ENCODE data around the gene OPA3. TPM values are rescaled to one million over a fixed set of nuclear protein-coding genes. Genes with fewer than 3 reads are reported as not detected.

The OPA3 gene
- total and polyA plus RNA-seq, 2 experiments from 2014 or later, result 11.5 to 14.5 TPM

DNA sequence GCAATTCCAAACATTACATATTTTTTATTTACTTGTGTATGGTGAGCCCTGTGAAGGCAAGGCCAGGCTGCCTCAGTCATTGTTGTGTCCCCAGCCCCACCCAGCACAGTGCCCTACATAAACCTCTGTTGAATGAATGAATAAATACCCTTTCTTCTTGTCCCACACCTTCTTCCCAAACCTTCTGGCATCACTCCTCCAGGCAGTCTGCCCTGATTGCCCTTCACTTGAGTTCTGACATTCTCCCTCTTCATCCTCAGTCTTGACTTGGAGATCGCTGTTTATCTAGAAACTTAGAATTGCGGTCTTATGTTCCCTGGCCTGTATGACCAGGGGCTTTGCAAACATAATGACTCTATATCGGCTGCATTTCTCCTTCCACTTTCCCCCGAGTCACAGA, 5.2 kb upstream of the OPA3 start (continued):
- TF ChIP-seq, protein P1, sequence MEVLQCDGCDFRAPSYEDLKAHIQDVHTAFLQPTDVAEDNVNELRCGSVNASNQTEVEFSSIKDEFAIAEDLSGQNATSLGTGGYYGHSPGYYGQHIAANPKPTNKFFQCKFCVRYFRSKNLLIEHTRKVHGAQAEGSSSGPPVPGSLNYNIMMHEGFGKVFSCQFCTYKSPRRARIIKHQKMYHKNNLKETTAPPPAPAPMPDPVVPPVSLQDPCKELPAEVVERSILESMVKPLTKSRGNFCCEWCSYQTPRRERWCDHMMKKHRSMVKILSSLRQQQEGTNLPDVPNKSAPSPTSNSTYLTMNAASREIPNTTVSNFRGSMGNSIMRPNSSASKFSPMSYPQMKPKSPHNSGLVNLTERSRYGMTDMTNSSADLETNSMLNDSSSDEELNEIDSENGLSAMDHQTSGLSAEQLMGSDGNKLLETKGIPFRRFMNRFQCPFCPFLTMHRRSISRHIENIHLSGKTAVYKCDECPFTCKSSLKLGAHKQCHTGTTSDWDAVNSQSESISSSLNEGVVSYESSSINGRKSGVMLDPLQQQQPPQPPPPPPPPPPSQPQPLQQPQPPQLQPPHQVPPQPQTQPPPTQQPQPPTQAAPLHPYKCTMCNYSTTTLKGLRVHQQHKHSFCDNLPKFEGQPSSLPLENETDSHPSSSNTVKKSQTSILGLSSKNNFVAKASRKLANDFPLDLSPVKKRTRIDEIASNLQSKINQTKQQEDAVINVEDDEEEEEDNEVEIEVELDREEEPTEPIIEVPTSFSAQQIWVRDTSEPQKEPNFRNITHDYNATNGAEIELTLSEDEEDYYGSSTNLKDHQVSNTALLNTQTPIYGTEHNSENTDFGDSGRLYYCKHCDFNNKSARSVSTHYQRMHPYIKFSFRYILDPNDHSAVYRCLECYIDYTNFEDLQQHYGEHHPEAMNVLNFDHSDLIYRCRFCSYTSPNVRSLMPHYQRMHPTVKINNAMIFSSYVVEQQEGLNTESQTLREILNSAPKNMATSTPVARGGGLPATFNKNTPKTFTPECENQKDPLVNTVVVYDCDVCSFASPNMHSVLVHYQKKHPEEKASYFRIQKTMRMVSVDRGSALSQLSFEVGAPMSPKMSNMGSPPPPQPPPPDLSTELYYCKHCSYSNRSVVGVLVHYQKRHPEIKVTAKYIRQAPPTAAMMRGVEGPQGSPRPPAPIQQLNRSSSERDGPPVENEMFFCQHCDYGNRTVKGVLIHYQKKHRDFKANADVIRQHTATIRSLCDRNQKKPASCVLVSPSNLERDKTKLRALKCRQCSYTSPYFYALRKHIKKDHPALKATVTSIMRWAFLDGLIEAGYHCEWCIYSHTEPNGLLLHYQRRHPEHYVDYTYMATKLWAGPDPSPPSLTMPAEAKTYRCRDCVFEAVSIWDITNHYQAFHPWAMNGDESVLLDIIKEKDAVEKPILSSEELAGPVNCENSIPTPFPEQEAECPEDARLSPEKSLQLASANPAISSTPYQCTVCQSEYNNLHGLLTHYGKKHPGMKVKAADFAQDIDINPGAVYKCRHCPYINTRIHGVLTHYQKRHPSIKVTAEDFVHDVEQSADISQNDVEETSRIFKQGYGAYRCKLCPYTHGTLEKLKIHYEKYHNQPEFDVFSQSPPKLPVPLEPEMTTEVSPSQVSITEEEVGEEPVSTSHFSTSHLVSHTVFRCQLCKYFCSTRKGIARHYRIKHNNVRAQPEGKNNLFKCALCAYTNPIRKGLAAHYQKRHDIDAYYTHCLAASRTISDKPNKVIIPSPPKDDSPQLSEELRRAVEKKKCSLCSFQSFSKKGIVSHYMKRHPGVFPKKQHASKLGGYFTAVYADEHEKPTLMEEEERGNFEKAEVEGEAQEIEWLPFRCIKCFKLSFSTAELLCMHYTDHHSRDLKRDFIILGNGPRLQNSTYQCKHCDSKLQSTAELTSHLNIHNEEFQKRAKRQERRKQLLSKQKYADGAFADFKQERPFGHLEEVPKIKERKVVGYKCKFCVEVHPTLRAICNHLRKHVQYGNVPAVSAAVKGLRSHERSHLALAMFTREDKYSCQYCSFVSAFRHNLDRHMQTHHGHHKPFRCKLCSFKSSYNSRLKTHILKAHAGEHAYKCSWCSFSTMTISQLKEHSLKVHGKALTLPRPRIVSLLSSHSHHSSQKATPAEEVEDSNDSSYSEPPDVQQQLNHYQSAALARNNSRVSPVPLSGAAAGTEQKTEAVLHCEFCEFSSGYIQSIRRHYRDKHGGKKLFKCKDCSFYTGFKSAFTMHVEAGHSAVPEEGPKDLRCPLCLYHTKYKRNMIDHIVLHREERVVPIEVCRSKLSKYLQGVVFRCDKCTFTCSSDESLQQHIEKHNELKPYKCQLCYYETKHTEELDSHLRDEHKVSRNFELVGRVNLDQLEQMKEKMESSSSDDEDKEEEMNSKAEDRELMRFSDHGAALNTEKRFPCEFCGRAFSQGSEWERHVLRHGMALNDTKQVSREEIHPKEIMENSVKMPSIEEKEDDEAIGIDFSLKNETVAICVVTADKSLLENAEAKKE (CRISPR knock-in tag; IDR thresholded peaks at IDR 0.05), result no peak
- TF ChIP-seq STAT1 (IDR thresholded peaks at IDR 0.05; ENCODE audit: unreplicated experiment), result no peak
- no peak for TF ChIP-seq ZNF331 (CRISPR knock-in tag; IDR thresholded peaks at IDR 0.05; ENCODE audit: low read depth)
- TF ChIP-seq, protein P2, sequence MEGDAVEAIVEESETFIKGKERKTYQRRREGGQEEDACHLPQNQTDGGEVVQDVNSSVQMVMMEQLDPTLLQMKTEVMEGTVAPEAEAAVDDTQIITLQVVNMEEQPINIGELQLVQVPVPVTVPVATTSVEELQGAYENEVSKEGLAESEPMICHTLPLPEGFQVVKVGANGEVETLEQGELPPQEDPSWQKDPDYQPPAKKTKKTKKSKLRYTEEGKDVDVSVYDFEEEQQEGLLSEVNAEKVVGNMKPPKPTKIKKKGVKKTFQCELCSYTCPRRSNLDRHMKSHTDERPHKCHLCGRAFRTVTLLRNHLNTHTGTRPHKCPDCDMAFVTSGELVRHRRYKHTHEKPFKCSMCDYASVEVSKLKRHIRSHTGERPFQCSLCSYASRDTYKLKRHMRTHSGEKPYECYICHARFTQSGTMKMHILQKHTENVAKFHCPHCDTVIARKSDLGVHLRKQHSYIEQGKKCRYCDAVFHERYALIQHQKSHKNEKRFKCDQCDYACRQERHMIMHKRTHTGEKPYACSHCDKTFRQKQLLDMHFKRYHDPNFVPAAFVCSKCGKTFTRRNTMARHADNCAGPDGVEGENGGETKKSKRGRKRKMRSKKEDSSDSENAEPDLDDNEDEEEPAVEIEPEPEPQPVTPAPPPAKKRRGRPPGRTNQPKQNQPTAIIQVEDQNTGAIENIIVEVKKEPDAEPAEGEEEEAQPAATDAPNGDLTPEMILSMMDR (conservative IDR thresholded peaks at IDR 0.05; ENCODE audit: low read depth in 2 of 2), result no peak

DNA sequence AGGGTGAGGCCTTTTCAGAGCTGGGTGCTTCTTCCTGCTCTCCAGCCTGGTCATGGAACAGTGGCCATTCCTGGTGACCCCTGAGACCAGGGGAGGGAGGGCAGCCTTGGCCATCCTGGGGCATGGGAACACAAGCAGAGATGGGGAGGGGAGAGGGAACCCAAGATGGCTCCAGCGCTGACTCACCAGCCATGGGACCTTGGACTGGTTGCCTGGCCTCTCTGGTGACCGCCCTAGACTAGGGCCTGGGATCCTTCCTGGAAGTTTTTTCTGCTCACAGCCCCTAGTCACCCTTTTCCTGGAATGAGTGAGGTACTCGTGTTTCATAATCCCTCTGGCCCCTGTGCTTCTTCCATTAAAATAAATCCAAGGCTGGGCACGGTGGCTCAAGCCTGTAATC, 3.3 kb upstream of the OPA3 start:
- no peaks in the 10 kb centered on the region; the same call in 1 of the 2 replicates for H4K20me1 ChIP-seq (replicated peaks; ENCODE audit: insufficient read depth)
- H3K4me1 Mint-ChIP-seq, result peaks cover under 1% of the 10 kb centered on the region; the same call in 1 of the 3 replicates
- no peak overlapping the region for H3K4me2 ChIP-seq
- no peak for DNase-seq (ENCODE audit: low spot score)
- peaks cover 7% of the 10 kb centered on the region for H3K79me2 ChIP-seq (replicated peaks; ENCODE audit: insufficient read depth)
- H3K9me2 ChIP-seq (ENCODE audit: insufficient read depth), result no peaks in the 10 kb centered on the region
- H3K27ac Mint-ChIP-seq, result no peak overlapping the region
- ATAC-seq, result no peak
- H3K36me3 Mint-ChIP-seq (ENCODE audit: low read depth), result no peaks in the 10 kb centered on the region; the same call in 2 of the 3 replicates
- H3K9me3 Mint-ChIP-seq, result peaks cover 8% of the 10 kb centered on the region
- no peak overlapping the region for H3K4me3 Mint-ChIP-seq
- H3K27ac ChIP-seq (ENCODE audit: low read depth), result no peak overlapping the region
- H3K4me1 ChIP-seq (ENCODE audit: insufficient read depth), result no peaks in the 10 kb centered on the region; the same call in 1 of the 2 replicates
- H3K36me3 ChIP-seq (ENCODE audit: insufficient read depth), result no peaks in the 10 kb centered on the region
- H3K4me3 ChIP-seq, result no peak overlapping the region
- H3K27me3 ChIP-seq (ENCODE audit: insufficient read depth), result peaks cover 34% of the 10 kb centered on the region
- peaks cover 27% of the 10 kb centered on the region for H3K27me3 Mint-ChIP-seq (ENCODE audit: insufficient read depth, low read depth, poor library complexity)
- H3F3A ChIP-seq (replicated peaks; ENCODE audit: low read depth), result peaks cover 10% of the 10 kb centered on the region
- H2AFZ ChIP-seq, result no peak overlapping the region
- TF ChIP-seq ETS1 (IDR thresholded peaks at IDR 0.05), result no peak
- no peak for TF ChIP-seq ZNF331 (CRISPR knock-in tag; IDR thresholded peaks at IDR 0.05; ENCODE audit: low read depth)
- TF ChIP-seq ZNF114 (CRISPR knock-in tag; IDR thresholded peaks at IDR 0.05), result no peak
- TF ChIP-seq EZH2phosphoT487 (IDR thresholded peaks at IDR 0.05; ENCODE audit: unreplicated experiment), result no peak
- no peak for TF ChIP-seq POLR2AphosphoS5 (IDR thresholded peaks at IDR 0.05; ENCODE audit: low read depth)
- TF ChIP-seq, protein P2 (conservative IDR thresholded peaks at IDR 0.05; ENCODE audit: low read depth in 2 of 2), result no peak
- TF ChIP-seq, protein P3, sequence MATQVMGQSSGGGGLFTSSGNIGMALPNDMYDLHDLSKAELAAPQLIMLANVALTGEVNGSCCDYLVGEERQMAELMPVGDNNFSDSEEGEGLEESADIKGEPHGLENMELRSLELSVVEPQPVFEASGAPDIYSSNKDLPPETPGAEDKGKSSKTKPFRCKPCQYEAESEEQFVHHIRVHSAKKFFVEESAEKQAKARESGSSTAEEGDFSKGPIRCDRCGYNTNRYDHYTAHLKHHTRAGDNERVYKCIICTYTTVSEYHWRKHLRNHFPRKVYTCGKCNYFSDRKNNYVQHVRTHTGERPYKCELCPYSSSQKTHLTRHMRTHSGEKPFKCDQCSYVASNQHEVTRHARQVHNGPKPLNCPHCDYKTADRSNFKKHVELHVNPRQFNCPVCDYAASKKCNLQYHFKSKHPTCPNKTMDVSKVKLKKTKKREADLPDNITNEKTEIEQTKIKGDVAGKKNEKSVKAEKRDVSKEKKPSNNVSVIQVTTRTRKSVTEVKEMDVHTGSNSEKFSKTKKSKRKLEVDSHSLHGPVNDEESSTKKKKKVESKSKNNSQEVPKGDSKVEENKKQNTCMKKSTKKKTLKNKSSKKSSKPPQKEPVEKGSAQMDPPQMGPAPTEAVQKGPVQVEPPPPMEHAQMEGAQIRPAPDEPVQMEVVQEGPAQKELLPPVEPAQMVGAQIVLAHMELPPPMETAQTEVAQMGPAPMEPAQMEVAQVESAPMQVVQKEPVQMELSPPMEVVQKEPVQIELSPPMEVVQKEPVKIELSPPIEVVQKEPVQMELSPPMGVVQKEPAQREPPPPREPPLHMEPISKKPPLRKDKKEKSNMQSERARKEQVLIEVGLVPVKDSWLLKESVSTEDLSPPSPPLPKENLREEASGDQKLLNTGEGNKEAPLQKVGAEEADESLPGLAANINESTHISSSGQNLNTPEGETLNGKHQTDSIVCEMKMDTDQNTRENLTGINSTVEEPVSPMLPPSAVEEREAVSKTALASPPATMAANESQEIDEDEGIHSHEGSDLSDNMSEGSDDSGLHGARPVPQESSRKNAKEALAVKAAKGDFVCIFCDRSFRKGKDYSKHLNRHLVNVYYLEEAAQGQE (IDR thresholded peaks at IDR 0.05; ENCODE audit: unreplicated experiment), result no peak
- no peak for TF ChIP-seq EZH2 (IDR thresholded peaks at IDR 0.05; ENCODE audit: low read depth, unreplicated experiment)

All from GM23338 (cell line).